ENCODE measurements around the gene TMEM9.

TMEM9 gene

GRCh38 chr1:201146626-201147390 lies 7.5 kb downstream of the TMEM9 start:
- no peak for DNase-seq (ENCODE audit: low read depth in 1 of 2, low spot score in 1 of 2)

- DNase-seq (ENCODE audit: low read depth in 1 of 2, low spot score in 1 of 2), result no peak
Observed at GRCh38 chr1:201145816-201146215, 8.5 kb downstream of the TMEM9 start.

GRCh38 chr1:201145132-201145531 lies 9.1 kb downstream of the TMEM9 start:
- DNase-seq (ENCODE audit: low read depth in 1 of 2, low spot score in 1 of 2), result no peak

GRCh38 chr1:201144701-201145100 lies 9.6 kb downstream of the TMEM9 start:
- no peak for DNase-seq (ENCODE audit: low read depth in 1 of 2, low spot score in 1 of 2)

GRCh38 chr1:201143726-201144635 lies 10.3 kb downstream of the TMEM9 start:
- no peak for DNase-seq (ENCODE audit: low read depth in 1 of 2, low spot score in 1 of 2)

- DNase-seq (ENCODE audit: low read depth in 1 of 2, low spot score in 1 of 2), result no peak
Observed at GRCh38 chr1:201142849-201143725, 11.2 kb downstream of the TMEM9 start.

- no peak for DNase-seq (ENCODE audit: low read depth in 1 of 2, low spot score in 1 of 2)
Observed at GRCh38 chr1:201142011-201142848, 12.0 kb downstream of the TMEM9 start.

GRCh38 chr1:201141418-201141817 lies 12.9 kb downstream of the TMEM9 start:
- DNase-seq (ENCODE audit: low read depth in 1 of 2, low spot score in 1 of 2), result no peak

GRCh38 chr1:201140941-201141260 lies 13.4 kb downstream of the TMEM9 start:
- no peak for DNase-seq (ENCODE audit: low read depth in 1 of 2, low spot score in 1 of 2)

GRCh38 chr1:201140235-201140940 lies 13.9 kb downstream of the TMEM9 start:
- no peak for DNase-seq (ENCODE audit: low read depth in 1 of 2, low spot score in 1 of 2)

GRCh38 chr1:201139756-201140155 lies 14.5 kb downstream of the TMEM9 start:
- DNase-seq (ENCODE audit: low read depth in 1 of 2, low spot score in 1 of 2), result no peak

GRCh38 chr1:201139306-201139705 lies 15.0 kb downstream of the TMEM9 start:
- DNase-seq (ENCODE audit: low read depth in 1 of 2, low spot score in 1 of 2), result no peak

- DNase-seq (ENCODE audit: low read depth in 1 of 2, low spot score in 1 of 2), result no peak
Observed at GRCh38 chr1:201138311-201138840, 15.9 kb downstream of the TMEM9 start.

GRCh38 chr1:201137579-201138310 lies 16.5 kb downstream of the TMEM9 start:
- DNase-seq (ENCODE audit: low read depth in 1 of 2, low spot score in 1 of 2), result no peak

- DNase-seq (ENCODE audit: low read depth in 1 of 2, low spot score in 1 of 2), result no peak
Observed at GRCh38 chr1:201137024-201137392, 17.3 kb downstream of the TMEM9 start.

GRCh38 chr1:201136355-201137023 lies 17.8 kb downstream of the TMEM9 start:
- no peak for DNase-seq (ENCODE audit: low read depth in 1 of 2, low spot score in 1 of 2)

- DNase-seq (ENCODE audit: low read depth in 1 of 2, low spot score in 1 of 2), result no peak
Observed at GRCh38 chr1:201134405-201134804, 19.9 kb downstream of the TMEM9 start.

GRCh38 chr1:201131398-201131797 lies 22.9 kb downstream of the TMEM9 start:
- no peak for DNase-seq (ENCODE audit: low read depth in 1 of 2, low spot score in 1 of 2)
